Hepatocyte (in vitro differentiated cells): ENCODE measurements around the gene SNX32.

Source experiments
- EZH2 ChIP-seq: fragments of 200-600 bp; sonication (generic); IDR thresholded peaks from 2 replicates; pipeline ENCODE4 v1.6.1; 2016; ENCODE audit warnings: antibody characterized with exemption, mild to moderate bottlenecking, borderline replicate concordance
- TF ChIP-seq, protein P1 (sequence below): fragments of 200-600 bp; sonication (generic); IDR thresholded peaks from 2 replicates; pipeline ENCODE4 v1.5.1; 2016; ENCODE audit warnings: antibody characterized with exemption, mild to moderate bottlenecking; ENCODE audit not compliant: poor library complexity

DNA sequence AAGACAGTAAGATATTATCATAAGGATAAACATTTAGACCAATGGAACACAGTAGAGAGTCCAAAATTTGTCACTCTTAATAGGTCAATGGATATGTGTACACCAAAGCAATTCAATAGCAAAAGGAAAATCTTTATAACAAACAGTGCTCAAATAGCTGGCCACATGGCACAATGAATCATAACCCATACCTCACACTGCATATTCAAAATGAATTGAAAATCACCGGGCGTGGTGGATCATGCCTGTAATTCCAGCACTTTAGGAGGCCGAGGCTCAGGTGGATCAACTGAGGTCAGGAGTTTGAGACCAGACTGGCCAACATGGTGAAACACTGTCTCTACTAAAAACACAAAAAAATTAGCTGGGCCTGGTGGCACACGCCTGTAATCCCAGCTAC lies 8.4 kb downstream of the SNX32 start:
- TF ChIP-seq, protein P1, sequence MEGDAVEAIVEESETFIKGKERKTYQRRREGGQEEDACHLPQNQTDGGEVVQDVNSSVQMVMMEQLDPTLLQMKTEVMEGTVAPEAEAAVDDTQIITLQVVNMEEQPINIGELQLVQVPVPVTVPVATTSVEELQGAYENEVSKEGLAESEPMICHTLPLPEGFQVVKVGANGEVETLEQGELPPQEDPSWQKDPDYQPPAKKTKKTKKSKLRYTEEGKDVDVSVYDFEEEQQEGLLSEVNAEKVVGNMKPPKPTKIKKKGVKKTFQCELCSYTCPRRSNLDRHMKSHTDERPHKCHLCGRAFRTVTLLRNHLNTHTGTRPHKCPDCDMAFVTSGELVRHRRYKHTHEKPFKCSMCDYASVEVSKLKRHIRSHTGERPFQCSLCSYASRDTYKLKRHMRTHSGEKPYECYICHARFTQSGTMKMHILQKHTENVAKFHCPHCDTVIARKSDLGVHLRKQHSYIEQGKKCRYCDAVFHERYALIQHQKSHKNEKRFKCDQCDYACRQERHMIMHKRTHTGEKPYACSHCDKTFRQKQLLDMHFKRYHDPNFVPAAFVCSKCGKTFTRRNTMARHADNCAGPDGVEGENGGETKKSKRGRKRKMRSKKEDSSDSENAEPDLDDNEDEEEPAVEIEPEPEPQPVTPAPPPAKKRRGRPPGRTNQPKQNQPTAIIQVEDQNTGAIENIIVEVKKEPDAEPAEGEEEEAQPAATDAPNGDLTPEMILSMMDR = no peak
- no peak for TF ChIP-seq EZH2
